GM18873 (cell line): Measurements from ENCODE around the gene KCNJ6.

Experiments
- ATAC-seq: cut with Tn5 transposase; IDR thresholded peaks from one replicate; pipeline ENCODE4 v1.9.1; 2021; ENCODE audit warnings: mild to moderate bottlenecking, moderate library complexity, moderate number of reproducible peaks; ENCODE audit not compliant: unreplicated experiment, low FRiP score

Gene KCNJ6

GRCh38 chr21:37828556-37828955 lies 87.7 kb downstream of the KCNJ6 start:
- no peak for ATAC-seq

DNA sequence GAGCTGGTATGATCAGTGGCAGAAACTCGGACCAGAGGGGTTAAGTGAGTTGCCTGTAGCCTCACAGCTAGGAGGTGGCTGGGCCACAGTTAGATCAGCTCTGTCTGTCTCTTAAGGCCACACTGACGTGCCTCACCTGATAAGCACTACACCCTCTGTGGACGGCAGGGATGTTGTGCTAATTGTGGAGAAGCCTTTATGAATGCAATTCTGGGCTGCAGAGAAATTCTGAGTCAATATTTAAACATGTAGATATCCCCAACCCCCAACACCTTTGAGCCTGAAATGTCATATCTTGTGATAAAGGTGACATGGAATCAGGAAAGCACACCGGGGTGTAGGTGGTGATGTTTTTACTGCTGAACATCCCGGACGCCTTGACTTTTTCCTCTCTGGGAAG lies 88.3 kb downstream of the KCNJ6 start:
- no peak for ATAC-seq

- ATAC-seq: no peak
Measured at GRCh38 chr21:37821786-37822450, 94.3 kb downstream of the KCNJ6 start.

DNA sequence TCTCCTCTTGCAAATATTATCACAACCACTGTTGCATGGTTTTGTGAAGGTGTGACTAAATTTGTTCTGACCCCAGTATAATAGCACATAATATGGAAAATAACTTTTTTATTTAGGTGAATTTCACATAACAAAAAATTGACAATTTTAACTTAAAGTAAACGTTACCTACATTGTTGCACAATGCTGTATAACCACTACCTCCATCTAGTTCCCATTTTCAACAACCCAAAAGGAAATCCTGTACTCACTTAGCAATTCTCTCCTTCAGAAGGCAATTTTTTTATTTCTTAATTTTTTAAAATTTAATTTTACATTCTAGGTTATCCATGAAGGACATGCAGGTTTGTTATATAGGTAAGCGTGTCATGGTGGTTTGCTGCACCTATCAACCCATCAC lies 95.2 kb downstream of the KCNJ6 start:
- ATAC-seq: no peak

- ATAC-seq: no peak
Measured at GRCh38 chr21:37819372-37819771, 96.9 kb downstream of the KCNJ6 start.

- no peak for ATAC-seq
Measured at GRCh38 chr21:37817242-37817641, 99.0 kb downstream of the KCNJ6 start.

GRCh38 chr21:37815893-37816292 lies 100.4 kb downstream of the KCNJ6 start:
- no peak for ATAC-seq

DNA sequence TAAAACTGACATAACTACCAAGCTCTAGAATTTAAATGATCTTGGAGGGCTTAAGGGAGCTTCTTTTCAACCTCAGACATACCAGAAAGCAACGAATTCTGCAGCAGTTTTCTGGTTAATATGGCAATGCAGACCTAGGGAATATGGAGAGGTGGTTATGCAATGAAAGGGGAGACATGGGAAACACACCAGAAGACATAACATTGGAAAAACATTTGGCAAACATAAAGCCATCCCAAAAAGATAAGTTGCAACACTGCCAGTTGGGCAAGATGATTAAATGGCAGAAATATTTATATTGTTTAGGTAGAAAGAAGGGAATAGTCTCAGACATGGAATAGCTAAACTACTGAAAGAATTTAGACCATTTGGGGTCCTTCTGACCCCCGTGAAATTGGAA lies 104.5 kb downstream of the KCNJ6 start:
- no peak for ATAC-seq

DNA sequence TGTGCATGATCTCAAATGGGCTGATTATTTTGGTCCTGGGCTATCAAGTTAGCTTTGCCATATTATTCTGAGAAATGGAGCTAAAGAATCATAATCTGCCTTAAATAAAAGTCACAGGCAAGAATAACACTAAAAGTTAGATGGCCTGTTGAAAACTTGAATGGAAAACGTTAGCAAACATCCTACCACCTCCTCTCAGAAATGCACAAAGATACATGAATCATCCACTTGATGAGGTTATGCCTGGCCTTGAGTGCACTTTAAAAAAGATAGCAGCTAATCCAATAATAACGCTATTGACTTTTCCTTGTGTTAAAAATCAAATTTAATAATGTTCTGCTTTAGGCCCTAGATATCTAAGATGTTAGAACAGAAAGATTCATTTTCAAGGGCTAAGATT lies 108.0 kb downstream of the KCNJ6 start:
- no peak for ATAC-seq

DNA sequence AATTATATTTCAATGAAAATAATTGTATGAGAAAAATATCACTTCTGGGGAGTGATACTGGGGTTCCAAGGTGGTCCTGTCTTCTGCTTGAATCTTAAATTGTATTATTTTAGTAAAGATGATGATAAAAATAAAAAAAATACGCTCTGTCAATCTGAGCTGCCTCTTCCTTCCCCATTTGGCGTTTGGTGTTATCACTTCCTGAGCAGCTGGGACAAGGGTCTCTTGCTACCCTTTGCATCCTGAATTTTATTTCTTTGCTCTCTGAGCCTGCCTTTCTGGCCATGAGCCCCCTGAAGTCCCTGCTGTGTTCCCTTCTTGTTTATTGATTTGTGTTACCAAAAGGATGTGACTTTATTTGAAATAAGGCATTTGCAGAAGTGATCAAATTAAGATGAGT lies 111.0 kb downstream of the KCNJ6 start:
- ATAC-seq: no peak

GRCh38 chr21:37804001-37804400 lies 112.3 kb downstream of the KCNJ6 start:
- no peak for ATAC-seq

DNA sequence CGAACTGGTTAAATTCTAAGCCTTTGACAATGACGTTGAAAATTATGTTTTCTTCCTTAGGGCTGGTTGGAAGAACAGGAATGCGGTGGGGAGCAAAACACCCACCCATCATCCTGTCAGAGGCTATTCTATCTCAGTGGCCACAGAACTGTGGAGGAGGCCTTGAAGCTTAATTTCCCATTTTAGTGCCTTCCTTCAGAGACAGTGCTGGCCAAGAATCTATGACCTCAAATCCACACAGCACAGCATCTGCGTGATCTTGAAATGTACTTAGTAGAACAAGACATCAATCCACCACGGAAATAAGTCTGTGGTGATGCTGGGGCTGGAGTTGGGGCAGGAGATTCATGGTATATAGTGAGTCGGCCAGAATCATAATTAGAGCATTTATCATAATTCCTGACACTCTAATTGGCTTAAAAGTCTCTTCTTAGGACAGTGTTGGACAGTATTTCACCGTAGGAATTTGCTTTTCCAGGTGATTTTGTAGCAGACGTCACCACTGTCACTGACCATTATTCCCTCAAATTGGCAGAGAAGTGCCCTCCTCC lies 113.1 kb downstream of the KCNJ6 start:
- ATAC-seq: no peak

GRCh38 chr21:37800456-37801061 lies 115.7 kb downstream of the KCNJ6 start:
- ATAC-seq: no peak

GRCh38 chr21:37800057-37800455 lies 116.2 kb downstream of the KCNJ6 start:
- ATAC-seq: no peak

GRCh38 chr21:37799211-37800056 lies 116.8 kb downstream of the KCNJ6 start:
- no peak for ATAC-seq

- ATAC-seq: no peak
Measured at GRCh38 chr21:37797403-37797802, 118.9 kb downstream of the KCNJ6 start.

DNA sequence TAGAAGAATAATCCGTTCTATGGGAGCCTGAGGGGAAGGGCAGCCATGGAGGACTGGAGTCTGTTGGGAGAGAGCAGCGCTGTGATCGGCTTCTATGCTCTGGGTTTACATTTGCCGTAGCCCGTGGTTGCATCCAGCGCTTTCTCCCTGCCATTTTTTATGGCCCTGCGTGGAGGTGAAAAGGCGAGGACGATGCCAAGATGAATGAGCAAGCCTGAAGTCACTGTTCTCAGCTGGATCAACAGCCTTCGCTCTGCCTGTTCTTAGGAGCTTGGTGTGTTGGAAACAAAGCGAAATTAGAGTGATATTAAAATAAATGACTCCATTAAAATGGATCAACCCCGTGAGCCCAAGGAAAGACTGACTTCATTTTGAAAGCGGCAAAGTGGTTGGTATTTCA lies 120.2 kb downstream of the KCNJ6 start:
- ATAC-seq: no peak

DNA sequence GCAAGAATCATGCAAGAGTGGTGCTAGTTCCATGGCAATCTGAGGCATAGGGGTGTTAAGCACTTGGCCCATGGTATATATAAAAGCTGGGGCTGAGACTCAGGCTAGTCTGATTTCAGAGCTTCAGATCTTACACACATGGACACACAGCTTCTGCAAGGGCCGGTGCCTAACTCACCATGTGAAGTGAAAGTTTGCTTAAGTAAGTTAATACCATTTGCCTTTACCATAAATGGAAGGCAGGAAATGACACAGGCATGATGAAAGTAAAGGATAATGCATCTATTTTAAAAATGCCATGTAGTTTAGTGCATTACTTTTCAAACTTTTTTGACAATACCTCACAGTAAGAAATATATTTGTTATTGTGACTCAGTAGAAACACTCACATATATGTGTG lies 122.6 kb downstream of the KCNJ6 start:
- no peak for ATAC-seq

- no peak for ATAC-seq
Measured at GRCh38 chr21:37792046-37792445, 124.2 kb downstream of the KCNJ6 start.

DNA sequence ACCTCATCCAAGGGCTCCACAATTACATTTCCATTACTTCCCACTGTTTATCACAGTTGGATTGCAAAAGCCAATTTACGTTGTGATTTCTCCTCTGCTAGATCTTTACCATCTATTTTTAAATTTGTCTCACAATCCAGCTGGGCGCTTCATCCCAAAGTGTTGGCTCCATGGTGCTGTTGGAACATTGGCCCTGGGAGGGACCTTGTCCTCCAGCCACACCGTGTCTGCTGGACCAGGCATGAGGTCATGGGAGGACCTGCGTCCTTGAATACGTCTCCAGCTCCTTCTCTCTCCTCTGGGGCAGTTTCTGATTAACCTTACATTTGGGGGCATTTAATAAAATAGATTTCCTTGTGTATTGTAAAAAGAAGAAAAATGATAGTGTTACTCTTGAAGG lies 125.4 kb downstream of the KCNJ6 start:
- ATAC-seq: no peak

DNA sequence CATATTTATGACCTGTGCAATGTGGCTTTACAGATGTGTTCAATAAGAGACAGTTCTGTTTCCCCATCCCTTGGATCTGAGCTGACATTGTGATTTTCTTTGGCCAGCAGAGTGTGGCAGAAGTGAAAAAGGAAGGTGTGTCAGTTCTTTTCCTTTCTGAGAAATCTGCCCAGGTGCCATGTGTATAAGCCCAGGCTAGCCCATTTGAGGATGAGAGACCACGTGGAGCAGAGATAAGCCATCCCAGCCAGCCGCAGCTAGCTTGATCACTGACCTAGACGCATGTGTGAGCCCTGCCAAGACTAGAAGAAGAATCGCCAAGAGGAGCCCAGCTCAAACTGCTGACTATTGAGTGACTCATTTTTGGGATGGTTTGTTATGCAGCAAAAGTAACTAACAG lies 127.8 kb downstream of the KCNJ6 start:
- no peak for ATAC-seq
